Panc1 (cell line): ENCODE data around the gene WASF1. TPM values are rescaled to one million over a fixed set of nuclear protein-coding genes. Genes with fewer than 3 reads are reported as not detected.

Experiments used
- ATAC-seq: fragments of 200-7000 bp; cut with Tn5 transposase; 2 replicates; pipeline ENCODE4 v1.9.1; 2020; ENCODE audit warnings: mild to moderate bottlenecking, moderate library complexity
- BruUV-seq: library from RNA; stranded (reverse); fragments of 400-500 nt; replicated peaks from 2 replicates; lab custom pipeline; 2021; lab: Mats Ljungman, UMichigan
- CTCF ChIA-PET: fragments of 300-600 bp; sonication (Branson Sonifier 250); formaldehyde crosslinking; loops from one replicate; lab custom pipeline; 2022; ENCODE audit warnings: antibody characterized with exemption; lab: Charles Lee
- POLR2A ChIA-PET: fragments of 300-600 bp; sonication (Branson Sonifier 250); formaldehyde crosslinking; loops from one replicate; lab custom pipeline; 2022; ENCODE audit warnings: antibody characterized with exemption; lab: Charles Lee
- DNase-seq: peaks from one replicate; pipeline ENCODE4 v3.0.0-alpha.2; 2010; ENCODE audit warnings: low read depth, low spot score
- H3K27ac ChIP-seq: 2 replicates; pipeline ENCODE4 v1.5.1; 2011; ENCODE audit warnings: mild to moderate bottlenecking, low read length, inconsistent platforms
- H3K27me3 ChIP-seq: fragments of 200-500 bp; sonication (Bioruptor generic); 2 replicates; pipeline ENCODE4 v1.6.0; 2014; ENCODE audit warnings: low read length, inconsistent platforms; ENCODE audit not compliant: control insufficient read depth, insufficient read depth
- H3K36me3 ChIP-seq: fragments of 200-500 bp; sonication (Bioruptor generic); 2 replicates; pipeline ENCODE4 v1.5.1; 2014; ENCODE audit warnings: inconsistent platforms, mild to moderate bottlenecking, low read length, moderate library complexity; ENCODE audit not compliant: control insufficient read depth, insufficient read depth
- H3K4me1 ChIP-seq: 2 replicates; pipeline ENCODE4 v1.5.1; 2011; ENCODE audit warnings: inconsistent platforms, mild to moderate bottlenecking, low read length, moderate library complexity; ENCODE audit not compliant: control insufficient read depth, insufficient read depth
- H3K4me3 ChIP-seq, 2 experiments: 2 replicates each; pipeline ENCODE4 v1.5.1; 2011 to 2012; ENCODE audit warnings: low read depth in 2 of 2, low read length in 2 of 2, mild to moderate bottlenecking in 2 of 2, inconsistent platforms in 1 of 2, moderate library complexity in 1 of 2
- H3K9me3 ChIP-seq: fragments of 200-500 bp; sonication (Bioruptor generic); 2 replicates; pipeline ENCODE4 v1.5.1; 2014; ENCODE audit warnings: low read depth, mild to moderate bottlenecking, inconsistent platforms, low read length, moderate library complexity; ENCODE audit not compliant: control insufficient read depth, insufficient read depth
- POLR2AphosphoS5 ChIP-seq: IDR thresholded peaks from 2 replicates; pipeline ENCODE4 v1.6.1; 2012; ENCODE audit warnings: mild to moderate bottlenecking, low read depth, low read length, moderate library complexity
- SIN3A ChIP-seq: IDR thresholded peaks from 2 replicates; pipeline ENCODE4 v1.6.1; 2012; ENCODE audit warnings: low read depth, mild to moderate bottlenecking, low read length, moderate library complexity, borderline replicate concordance; ENCODE audit not compliant: insufficient read depth
- TCF7L2 ChIP-seq: IDR thresholded peaks from 2 replicates; pipeline ENCODE4 v1.6.1; 2011; ENCODE audit warnings: mild to moderate bottlenecking, low read depth, low read length, inconsistent platforms
- in situ Hi-C: cut with HindIII; loops from 2 replicates; pipeline ENCODE4 v1.10.0; 2016; ENCODE audit warnings: low sequenced_read_pairs, low pct_unique_long_range_greater_than_20kb
- intact Hi-C: fragments of 100-400 bp; cut with micrococcal nuclease; formaldehyde crosslinking; loops from one replicate; pipeline ENCODE4 v1.10.0; 2022; ENCODE audit not compliant: unreplicated experiment
- total RNA-seq: library from RNA; stranded (reverse); gene quantifications from one replicate; pipeline ENCODE4 v1.2.1, GENCODE V29; 2021; ENCODE audit not compliant: unreplicated experiment
- TF ChIP-seq, protein P1 (sequence below): fragments of 450-650 bp; IDR thresholded peaks from 2 replicates; pipeline ENCODE4 v1.5.1; 2017; ENCODE audit warnings: mild to moderate bottlenecking
- TF ChIP-seq, protein P2 (sequence below), 2 experiments: IDR thresholded peaks; 2 replicates each; pipeline ENCODE4 v1.6.1; 2011 to 2012; ENCODE audit warnings: low read depth in 2 of 2, control low read depth in 1 of 2, low read length in 1 of 2, mild to moderate bottlenecking in 1 of 2, moderate library complexity in 1 of 2; ENCODE audit not compliant: insufficient read depth in 1 of 2

The WASF1 gene
- total RNA-seq, 1 experiment from 2014 or later: 63.9 TPM

DNA sequence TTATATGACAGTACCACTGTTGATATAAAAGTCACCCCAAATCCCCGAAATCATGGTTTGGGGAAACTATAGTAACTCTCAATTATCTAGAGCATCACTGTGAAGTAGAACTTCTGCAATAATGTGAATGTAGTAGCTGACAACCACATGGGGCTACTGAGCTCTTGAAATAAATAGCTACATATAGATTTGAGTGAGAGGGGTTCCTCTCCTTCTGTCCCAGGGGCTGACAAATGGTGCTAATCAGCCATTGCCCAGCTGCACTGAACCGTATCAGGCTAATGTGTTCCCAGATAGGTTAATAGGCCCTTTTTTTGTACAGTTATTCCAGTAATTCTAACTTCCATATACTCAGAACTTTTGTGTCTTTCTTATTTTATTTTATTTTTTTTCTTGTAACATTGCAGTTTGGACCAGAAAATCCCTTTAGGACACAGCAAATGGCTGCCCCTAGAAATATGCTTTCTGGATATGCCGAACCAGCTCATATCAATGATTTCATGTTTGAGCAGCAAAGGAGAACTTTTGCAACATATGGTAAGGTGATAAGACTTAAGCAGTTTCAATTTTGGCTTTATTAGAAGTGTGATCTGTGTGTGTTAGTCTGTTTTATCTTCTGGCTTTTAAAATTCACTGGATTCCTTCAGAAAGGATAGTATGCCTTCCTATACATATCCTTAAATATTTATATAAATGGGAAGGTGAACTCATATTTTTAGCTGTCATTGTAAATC, 21.8 kb upstream of the WASF1 start:
- in situ Hi-C loops (no loop called here), intact Hi-C loops (no loop called here)
- ATAC-seq (no peak), DNase-seq (no peak)
- H3K36me3 ChIP-seq: no peaks in the 10 kb centered on the region
- TF ChIP-seq SIN3A: no peak
- no peak for TF ChIP-seq POLR2AphosphoS5
- TF ChIP-seq TCF7L2: no peak
- TF ChIP-seq, protein P1, sequence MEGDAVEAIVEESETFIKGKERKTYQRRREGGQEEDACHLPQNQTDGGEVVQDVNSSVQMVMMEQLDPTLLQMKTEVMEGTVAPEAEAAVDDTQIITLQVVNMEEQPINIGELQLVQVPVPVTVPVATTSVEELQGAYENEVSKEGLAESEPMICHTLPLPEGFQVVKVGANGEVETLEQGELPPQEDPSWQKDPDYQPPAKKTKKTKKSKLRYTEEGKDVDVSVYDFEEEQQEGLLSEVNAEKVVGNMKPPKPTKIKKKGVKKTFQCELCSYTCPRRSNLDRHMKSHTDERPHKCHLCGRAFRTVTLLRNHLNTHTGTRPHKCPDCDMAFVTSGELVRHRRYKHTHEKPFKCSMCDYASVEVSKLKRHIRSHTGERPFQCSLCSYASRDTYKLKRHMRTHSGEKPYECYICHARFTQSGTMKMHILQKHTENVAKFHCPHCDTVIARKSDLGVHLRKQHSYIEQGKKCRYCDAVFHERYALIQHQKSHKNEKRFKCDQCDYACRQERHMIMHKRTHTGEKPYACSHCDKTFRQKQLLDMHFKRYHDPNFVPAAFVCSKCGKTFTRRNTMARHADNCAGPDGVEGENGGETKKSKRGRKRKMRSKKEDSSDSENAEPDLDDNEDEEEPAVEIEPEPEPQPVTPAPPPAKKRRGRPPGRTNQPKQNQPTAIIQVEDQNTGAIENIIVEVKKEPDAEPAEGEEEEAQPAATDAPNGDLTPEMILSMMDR: no peak
- TF ChIP-seq, protein P2, sequence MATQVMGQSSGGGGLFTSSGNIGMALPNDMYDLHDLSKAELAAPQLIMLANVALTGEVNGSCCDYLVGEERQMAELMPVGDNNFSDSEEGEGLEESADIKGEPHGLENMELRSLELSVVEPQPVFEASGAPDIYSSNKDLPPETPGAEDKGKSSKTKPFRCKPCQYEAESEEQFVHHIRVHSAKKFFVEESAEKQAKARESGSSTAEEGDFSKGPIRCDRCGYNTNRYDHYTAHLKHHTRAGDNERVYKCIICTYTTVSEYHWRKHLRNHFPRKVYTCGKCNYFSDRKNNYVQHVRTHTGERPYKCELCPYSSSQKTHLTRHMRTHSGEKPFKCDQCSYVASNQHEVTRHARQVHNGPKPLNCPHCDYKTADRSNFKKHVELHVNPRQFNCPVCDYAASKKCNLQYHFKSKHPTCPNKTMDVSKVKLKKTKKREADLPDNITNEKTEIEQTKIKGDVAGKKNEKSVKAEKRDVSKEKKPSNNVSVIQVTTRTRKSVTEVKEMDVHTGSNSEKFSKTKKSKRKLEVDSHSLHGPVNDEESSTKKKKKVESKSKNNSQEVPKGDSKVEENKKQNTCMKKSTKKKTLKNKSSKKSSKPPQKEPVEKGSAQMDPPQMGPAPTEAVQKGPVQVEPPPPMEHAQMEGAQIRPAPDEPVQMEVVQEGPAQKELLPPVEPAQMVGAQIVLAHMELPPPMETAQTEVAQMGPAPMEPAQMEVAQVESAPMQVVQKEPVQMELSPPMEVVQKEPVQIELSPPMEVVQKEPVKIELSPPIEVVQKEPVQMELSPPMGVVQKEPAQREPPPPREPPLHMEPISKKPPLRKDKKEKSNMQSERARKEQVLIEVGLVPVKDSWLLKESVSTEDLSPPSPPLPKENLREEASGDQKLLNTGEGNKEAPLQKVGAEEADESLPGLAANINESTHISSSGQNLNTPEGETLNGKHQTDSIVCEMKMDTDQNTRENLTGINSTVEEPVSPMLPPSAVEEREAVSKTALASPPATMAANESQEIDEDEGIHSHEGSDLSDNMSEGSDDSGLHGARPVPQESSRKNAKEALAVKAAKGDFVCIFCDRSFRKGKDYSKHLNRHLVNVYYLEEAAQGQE (IDR thresholded peaks at IDR 0.05; ENCODE audit: insufficient read depth in 1 of 2, low read depth in 2 of 2, low read length in 1 of 2): no peak
- H3K27me3 ChIP-seq: no peaks in the 10 kb centered on the region
- no peaks in the 10 kb centered on the region for H3K9me3 ChIP-seq
- CTCF ChIA-PET: no interaction called here
- POLR2A ChIA-PET: no interaction called here
- BruUV-seq: no TSS peak
- H3K4me3 ChIP-seq: no peak overlapping the region
- H3K27ac ChIP-seq: no peak overlapping the region
- no peaks in the 10 kb centered on the region for H3K4me1 ChIP-seq

DNA sequence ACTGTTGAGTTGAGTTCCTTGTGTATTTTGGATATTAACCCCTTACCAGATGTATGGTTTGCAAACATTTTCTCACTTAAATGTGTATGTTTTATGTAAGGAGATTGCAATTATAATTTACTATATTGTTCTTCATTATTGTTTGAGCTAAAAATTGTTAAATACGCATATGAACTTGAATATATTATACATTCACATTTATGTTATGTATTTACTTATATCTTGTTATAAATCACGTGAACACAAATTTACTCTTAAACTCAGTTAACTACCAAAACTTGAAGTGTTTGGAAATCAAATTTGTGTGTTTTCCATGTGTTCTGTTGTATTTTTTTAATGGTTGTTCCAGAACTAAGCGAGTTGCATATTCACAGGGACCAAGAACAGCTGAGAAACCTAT, 19.1 kb upstream of the WASF1 start:
- BruUV-seq: no TSS peak
- Histone ChIP-seq H3K27ac (no peak overlapping the region), H3K4me1 (no peaks in the 10 kb centered on the region), H3K4me3 (no peak overlapping the region), H3K9me3 (no peaks in the 10 kb centered on the region), H3K27me3 (no peaks in the 10 kb centered on the region), H3K36me3 (peaks cover 5% of the 10 kb centered on the region)
- no peak for TF ChIP-seq SIN3A
- no peak for TF ChIP-seq POLR2AphosphoS5
- TF ChIP-seq, protein P1: no peak
- no peak for TF ChIP-seq TCF7L2
- TF ChIP-seq, protein P2 (IDR thresholded peaks at IDR 0.05; ENCODE audit: insufficient read depth in 1 of 2, low read depth in 2 of 2, low read length in 1 of 2): no peak
- ChIA-PET CTCF (no interaction called here), POLR2A (interaction anchor here (0.6 kb wide), 1 partner anchor 12 kb away, joined by 3 read pairs; no protein-coding TSS in a partner anchor)
- ATAC-seq: no peak
- in situ Hi-C loops (no loop called here), intact Hi-C loops (no loop called here)
- DNase-seq: no peak
